Mucosa of descending colon (tissue), 3 donors: Measurements from ENCODE around the gene PAK4. TPM values are rescaled to one million over a fixed set of nuclear protein-coding genes. Genes with fewer than 3 reads are reported as not detected.
A peak's percentile ranks its signal among the peaks of the same experiment; 100 is the strongest.

Experiments
- ATAC-seq: fragments of 200-7000 bp; cut with Tn5 transposase; one replicate; pipeline ENCODE4 v1.9.1; 2020; ENCODE audit warnings: mild to moderate bottlenecking, moderate library complexity
- DNase-seq, 3 donors: peaks; one replicate each; pipeline ENCODE4 v3.0.0-alpha.2; 2020
- H3K36me3 ChIP-seq: fragments of 200-600 bp; one replicate; pipeline ENCODE4 v1.8.0; 2021; ENCODE audit warnings: low read depth, mild to moderate bottlenecking
- H3K4me1 ChIP-seq: fragments of 200-600 bp; one replicate; pipeline ENCODE4 v1.8.0; 2021; ENCODE audit warnings: low read depth, mild to moderate bottlenecking
- H3K4me3 ChIP-seq: fragments of 200-600 bp; one replicate; pipeline ENCODE4 v1.8.0; 2021; ENCODE audit warnings: mild to moderate bottlenecking
- H3K9me3 ChIP-seq: fragments of 200-600 bp; one replicate; pipeline ENCODE4 v1.8.0; 2021; ENCODE audit warnings: mild to moderate bottlenecking
- CTCF ChIP-seq: fragments of 200-600 bp; IDR thresholded peaks from one replicate; pipeline ENCODE4 v1.8.0; 2022; ENCODE audit warnings: antibody characterized with exemption, mild to moderate bottlenecking
- intact Hi-C, 2 donors: fragments of 100-400 bp; cut with DNase I in 1 of 2; cut with micrococcal nuclease in 1 of 2; formaldehyde crosslinking; loops; one replicate each; pipeline versions ENCODE4 v1.11.0 to v1.11.1; 2022; cut with DNase I, micrococcal nuclease
- total RNA-seq, 3 donors: library from RNA; stranded (reverse); fragmentation: NEBNext Ultra II Directional in 2 of 3; extraction: Animal tissue kit (Norgen Biotek cat#: 25700) in 2 of 3; gene quantifications; one replicate each; pipeline versions ENCODE4 v1.2.1 to v1.2.4, GENCODE V29; 2021 to 2023
- donor health status: DM: no; HTN: no; CAD: no; lungs with moderate emphysema.
- donor health status: DM: no; HTN: no; CAD: no.
- donor health status: DM: no; HTN: yes; CAD: no.

PAK4 gene
- total RNA-seq, 3 donors from 2014 or later, result 54.4 to 116 (median 76.5) TPM

DNA sequence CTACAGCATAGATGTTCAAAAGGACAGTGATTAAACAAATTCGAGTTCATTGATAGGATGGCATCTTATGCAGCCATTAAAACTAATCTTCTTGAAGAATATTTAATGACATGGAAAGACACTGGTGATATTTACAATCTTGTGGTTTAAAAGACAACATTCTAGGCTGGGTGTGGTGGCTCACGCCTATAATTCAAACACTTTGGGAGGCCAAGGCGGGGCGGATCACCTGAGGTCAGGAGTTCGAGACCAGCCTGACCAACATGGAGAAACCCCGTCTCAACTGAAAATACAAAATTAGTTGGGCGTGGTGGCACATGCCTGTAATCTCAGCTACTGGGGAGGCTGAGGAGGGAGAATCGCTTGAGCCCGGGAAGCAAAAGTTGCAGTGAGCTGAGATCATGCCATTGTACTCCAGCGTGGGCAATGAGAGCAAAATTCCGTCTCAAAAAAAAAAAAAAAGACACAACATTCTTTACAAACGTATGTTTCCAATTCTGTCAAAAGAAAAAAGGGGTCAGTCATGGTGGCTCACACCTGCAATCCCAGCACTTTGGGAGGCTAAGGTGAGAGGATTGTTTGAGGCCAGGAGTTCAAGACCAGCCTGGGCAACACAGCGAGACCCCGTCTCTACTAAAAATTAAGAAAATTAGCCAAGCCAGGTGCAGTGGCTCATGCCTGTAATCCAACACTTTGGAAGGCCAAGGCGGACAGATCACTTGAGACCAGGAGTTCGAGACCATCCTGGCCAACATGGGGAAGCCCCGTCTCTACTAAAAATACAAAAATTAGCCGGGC, 2.5 kb upstream of the PAK4 start:
- intact Hi-C loops, result loop anchor here (5.0 kb wide), 2 partner anchors 64 to 204 kb away; no protein-coding TSS in a partner anchor
- ATAC-seq (no peak), DNase-seq (no peak)
- no peak for TF ChIP-seq CTCF
- Histone ChIP-seq H3K36me3 (no peaks in the 10 kb centered on the region), H3K4me1 (peaks cover 28% of the 10 kb centered on the region), H3K4me3 (no peak overlapping the region), H3K9me3 (no peaks in the 10 kb centered on the region)

DNA sequence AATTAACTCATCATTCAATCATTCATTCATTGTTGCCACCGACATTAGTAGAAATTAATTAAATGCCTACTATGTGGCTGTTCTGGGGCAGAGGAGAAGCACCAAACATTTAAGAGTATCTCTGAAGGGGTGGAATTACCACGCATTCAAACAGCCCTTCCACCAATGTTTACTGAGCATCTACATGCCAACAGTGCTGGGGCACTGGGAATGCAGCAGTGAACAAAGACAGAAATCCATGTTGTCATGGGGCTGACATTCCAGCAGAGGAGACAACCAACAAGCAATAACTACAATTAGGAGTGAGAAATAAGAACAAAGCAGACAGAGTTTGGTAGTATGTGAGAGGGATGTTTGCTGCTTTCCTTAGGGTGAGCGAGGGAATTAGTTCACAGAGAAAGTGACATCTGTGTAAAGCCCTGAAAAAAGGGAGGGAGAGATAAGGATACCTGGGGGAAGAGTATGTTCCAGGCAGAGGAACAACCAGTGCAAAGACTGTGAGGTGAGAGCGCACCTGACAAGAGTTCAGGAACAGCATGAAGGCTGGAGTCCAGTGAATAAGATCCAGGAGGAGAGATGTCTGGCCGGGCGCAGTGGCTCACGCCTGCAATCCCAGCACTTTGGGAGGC, 1.3 kb upstream of the PAK4 start:
- intact Hi-C loops, result loop anchor here (5.0 kb wide), 2 partner anchors 63 to 203 kb away; no protein-coding TSS in a partner anchor
- Histone ChIP-seq H3K36me3 (no peaks in the 10 kb centered on the region), H3K9me3 (no peaks in the 10 kb centered on the region), H3K4me1 (peaks cover 38% of the 10 kb centered on the region), H3K4me3 (no peak overlapping the region)
- DNase-seq (no peak), ATAC-seq (no peak)
- TF ChIP-seq CTCF, result no peak

DNA sequence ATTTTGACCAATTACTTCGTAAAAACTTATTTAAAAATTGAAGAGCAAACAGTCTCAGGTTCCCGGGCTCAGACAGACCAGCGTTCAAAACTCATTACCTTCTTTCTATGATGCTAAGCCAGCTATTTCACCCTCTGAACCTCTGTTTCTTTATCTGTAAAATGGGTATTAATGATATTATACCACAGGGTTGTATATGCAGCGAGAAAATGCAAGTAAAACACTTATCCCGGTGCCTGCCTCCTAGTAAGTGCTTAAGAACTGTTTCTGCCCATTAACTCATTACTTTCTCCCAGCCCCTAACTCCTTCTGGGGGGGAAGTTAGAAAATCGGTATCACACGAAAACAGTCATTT, 410 bp upstream of the PAK4 start:
- intact Hi-C loops, result no loop called here
- Histone ChIP-seq H3K4me3 (peak overlapping the region; percentile 75), H3K36me3 (no peaks in the 10 kb centered on the region), H3K4me1 (peaks cover 38% of the 10 kb centered on the region), H3K9me3 (no peaks in the 10 kb centered on the region)
- DNase-seq (no peak), ATAC-seq (no peak)
- TF ChIP-seq CTCF, result no peak

GRCh38 chr19:39126312-39127187, 964 bp downstream of the PAK4 start:
- peak; percentile 79 to 85 (median 84) for DNase-seq
- H3K9me3 ChIP-seq, result no peaks in the 10 kb centered on the region
- intact Hi-C loops, result no loop called here
- no peaks in the 10 kb centered on the region for H3K36me3 ChIP-seq
- peak overlapping the region; percentile 75 for H3K4me3 ChIP-seq
- peak; percentile 80 for ATAC-seq
- no peak for TF ChIP-seq CTCF
- H3K4me1 ChIP-seq, result peaks cover 46% of the 10 kb centered on the region

GRCh38 chr19:39127812-39128515, 2.4 kb downstream of the PAK4 start:
- intact Hi-C loops, result no loop called here
- H3K4me1 ChIP-seq, result peaks cover 53% of the 10 kb centered on the region
- DNase-seq (peak in 2 of 3 donors; percentile 63 to 65), ATAC-seq (no peak)
- no peak for TF ChIP-seq CTCF
- H3K4me3 ChIP-seq, result no peak overlapping the region
- no peaks in the 10 kb centered on the region for H3K36me3 ChIP-seq
- H3K9me3 ChIP-seq, result no peaks in the 10 kb centered on the region
